DMS53 treated with DMSO at 0.1 percent for 48 hours (cell line): Measurements from ENCODE around the gene BIN2.
"Not testable (repeated sequence)": the region's sequence is repeated elsewhere in the genome, so short reads cannot be mapped to it uniquely, and the experiment has no call there.

Experiments used
- DNase-seq: peaks from one replicate; lab custom pipeline; 2025; ENCODE audit not compliant: unreplicated experiment; lab: John Stamatoyannopoulos, UW

The BIN2 gene

DNA sequence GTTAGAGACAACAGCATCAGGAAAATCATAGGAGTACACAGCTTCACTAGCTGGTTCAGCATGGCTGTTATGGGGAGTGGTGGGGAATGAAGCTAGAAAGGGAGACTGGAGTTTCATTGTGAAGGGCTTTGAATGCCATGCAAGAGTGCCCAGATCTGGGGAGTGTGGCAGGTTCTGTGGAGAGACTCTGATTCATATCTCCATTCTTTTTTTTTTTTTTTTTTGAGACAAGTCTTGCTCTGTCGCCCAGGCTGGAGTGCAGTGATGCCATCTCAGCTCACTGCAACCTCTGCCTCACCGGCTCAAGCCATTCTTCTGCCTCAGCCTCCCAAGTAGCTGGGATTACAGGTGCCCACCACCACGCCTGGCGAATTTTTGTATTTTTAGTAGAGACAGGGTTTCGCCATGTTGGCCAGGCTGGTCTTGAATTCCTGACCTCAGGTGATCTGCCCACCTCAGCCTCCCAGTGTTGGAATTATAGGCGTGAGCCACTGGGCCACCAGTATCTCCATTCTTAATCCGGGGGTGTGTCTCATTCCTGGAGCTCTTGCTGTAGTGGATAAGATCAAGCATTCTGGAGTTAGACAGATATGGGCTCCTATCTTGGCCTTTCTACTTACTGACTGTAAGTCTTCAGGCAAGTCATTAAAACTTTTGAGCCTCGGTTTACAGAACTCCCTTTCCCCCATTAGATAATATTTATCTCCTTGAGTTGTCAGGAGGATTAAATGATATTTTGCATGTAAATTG lies 5.7 kb downstream of the BIN2 start:
- DNase-seq: not testable (repeated sequence)

GRCh38 chr12:51311389-51311788 lies 12.6 kb downstream of the BIN2 start:
- DNase-seq: no peak

DNA sequence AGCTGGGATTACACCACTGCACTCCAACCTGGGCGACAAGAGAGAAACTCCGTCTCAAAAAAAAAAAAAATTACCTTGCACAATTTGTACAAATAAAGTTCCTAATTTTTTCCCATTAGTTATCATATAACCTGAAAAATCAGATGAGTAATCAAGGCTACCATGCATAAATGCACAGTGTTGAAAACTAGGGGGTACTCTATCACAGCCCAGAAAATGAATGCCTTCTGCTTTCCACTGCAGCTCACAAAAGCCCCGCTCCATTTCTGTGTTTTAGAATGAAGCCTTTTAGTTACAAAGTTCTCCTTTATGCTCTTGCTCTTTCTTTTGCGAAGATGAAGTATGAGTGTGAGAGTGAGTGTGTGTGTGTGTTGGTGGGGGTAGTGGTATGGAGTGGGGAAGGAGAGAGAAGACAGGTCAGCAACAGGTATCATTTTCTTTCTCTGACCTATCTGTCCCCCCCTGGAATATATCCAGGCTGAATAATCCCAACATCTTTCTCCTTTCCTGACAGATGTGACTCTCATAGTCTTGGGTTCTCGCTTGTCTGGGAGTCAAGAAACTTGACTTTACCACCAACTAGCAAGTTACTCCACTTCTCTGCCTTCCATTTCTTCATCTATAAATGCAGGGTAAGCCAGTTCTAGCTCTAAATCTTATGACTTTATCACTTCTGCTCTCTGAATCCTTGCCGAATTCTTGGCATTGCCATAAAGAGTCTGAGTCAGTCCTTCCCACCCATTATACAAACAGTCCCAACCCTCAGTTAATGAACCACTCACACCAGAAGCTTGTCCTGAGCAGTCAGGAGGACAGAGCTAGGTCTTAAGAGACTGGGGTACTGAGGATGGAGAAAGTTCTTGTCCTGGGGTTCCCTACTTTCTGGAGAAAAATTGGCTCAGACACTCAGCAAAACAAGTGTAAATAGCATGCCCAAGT lies 16.1 kb downstream of the BIN2 start:
- no peak for DNase-seq

GRCh38 chr12:51306507-51306906 lies 17.5 kb downstream of the BIN2 start:
- no peak for DNase-seq

DNA sequence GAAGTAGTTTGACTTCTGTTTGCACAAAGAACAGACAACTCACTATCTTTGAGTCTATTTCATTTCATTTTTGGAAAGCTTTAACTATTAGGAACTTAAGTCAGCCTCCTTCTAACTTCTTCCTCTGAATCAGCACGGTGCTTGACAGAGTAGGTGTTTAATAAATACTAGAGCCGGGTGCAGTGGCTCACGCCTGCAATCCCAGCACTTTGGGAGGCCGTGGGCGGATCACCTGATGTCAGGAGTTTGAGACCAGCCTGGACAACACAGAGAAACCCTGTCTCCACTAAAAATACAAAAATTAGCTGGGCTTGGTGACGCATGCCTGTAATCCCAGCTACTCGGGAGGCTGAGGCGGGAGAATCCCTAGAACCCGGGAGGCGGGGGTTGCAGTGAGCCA lies 23.2 kb downstream of the BIN2 start:
- not testable (repeated sequence) for DNase-seq

DNA sequence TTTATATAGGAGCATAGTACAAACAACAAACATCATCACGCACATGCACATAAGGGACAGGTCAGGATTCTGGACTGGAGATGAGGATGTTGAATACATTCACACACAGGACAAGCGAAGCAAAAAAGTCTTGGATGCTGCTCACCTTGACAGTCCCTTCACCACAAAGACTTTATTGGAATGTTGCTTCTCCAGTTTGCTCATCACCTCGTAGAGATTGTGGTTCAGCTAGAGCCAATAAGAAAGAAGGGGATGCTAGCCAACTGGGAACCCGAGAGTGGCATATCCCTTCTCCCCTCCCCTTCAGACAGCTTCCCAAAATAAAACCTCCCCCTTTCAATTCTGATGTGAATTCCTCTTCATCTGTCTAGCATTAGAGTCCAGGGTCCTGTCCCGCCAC lies 28.3 kb downstream of the BIN2 start:
- no peak for DNase-seq

DNA sequence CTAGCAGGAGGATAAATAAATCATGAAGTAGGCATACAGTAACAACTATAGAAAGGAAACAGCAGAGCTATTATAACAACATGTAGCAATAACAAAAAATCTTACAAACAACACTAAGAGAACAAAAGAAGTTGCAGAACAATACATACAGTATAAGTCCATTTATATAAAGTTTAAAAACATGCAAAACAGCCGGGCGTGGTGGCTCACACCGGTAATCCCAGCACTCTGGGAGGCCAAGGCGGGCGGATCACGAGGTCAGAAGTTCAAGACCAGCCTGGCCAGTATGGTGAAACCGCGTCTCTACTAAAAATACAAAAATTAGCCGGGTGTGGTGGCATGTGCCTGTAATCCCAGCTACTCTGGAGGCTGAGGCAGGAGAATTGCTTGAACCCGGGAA lies 29.9 kb downstream of the BIN2 start:
- not testable (repeated sequence) for DNase-seq

DNA sequence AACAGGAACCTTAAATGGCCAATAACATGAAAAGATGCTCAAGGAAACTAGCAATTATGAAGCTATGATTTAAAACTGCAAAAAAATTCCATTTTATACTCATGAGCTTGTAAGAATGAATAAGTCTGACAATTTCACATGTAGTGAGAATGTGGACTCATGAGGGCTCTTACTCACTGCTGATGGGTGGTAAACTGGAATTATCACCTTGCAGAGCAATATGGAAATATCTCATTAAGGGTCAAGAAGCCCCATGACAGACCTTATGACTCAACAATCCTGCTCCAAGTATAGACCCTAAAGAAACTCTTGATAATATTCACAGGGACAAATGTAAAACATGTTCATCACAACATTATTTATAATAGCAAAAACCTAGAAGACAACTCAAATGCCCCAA lies 30.3 kb downstream of the BIN2 start:
- no peak for DNase-seq

DNA sequence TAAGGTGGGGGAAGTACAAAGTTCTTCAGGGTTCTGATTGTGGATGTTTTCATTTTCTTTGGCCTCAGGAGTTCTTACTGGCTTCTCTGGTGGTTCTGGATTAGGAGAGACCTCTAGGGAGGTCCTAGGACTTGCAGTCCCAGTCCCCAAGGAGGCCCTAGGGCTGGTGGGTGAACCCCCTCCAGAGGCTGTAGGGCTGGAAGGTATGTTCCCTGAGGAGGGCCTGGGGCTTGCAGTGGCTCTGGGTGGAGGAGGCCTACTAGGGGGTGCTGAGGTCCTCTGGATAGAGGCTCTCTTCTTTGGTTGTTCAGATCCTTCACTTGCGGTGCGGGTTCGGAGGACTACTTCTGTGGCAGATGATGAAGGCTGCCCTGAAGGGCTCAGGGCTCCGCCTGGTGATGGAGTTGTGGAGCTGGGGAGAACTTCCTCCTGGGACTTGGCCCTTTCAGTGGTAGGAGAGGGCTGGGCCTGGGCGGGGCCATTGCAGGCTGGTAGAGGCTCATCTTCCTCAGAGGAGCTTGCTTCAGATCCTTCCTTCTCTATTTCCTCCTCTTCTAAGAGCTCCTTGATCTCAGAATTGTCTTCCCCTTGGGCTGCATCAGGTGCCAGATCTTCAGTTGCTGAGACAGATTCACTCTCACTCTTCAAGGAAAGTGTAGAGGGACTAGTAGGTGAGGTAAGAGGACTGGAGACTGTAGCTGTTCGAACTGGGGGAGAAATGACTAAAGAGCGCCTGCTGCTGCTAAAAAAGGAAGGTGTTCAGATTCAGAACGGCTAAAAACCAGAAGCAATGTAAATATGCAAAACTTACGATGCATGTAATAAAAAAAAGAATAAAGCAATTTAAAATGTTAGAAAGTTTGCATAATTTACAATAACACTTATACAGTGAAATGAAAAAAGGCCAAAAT lies 32.1 kb downstream of the BIN2 start:
- DNase-seq: not testable (repeated sequence)

DNA sequence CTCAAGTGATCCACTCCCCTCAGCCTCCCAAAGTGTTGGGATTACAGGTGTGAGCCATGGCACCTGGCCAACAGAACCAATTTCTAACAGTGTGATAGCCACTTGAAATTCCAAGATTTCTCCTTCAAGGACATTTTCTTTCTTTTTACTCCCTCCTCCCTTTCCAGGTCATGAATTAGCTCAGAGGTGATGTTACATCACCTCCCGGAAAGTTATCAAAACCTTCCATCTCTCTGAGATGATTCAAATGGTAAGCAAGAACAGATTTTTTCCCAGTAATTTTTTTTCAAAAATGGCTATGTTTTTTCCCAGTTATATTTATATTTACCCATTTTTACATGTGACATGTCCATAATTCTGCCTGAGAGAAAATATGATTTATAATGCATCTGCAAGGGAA lies 38.1 kb downstream of the BIN2 start:
- no peak for DNase-seq

- DNase-seq: no peak
Observed at GRCh38 chr12:51281202-51281924, 42.6 kb downstream of the BIN2 start.

- no peak for DNase-seq
Observed at GRCh38 chr12:51275088-51275487, 48.9 kb downstream of the BIN2 start.

GRCh38 chr12:51272810-51273209 lies 51.2 kb downstream of the BIN2 start:
- not testable (repeated sequence) for DNase-seq

- DNase-seq: no peak
Observed at GRCh38 chr12:51270951-51271518, 52.9 kb downstream of the BIN2 start.

DNA sequence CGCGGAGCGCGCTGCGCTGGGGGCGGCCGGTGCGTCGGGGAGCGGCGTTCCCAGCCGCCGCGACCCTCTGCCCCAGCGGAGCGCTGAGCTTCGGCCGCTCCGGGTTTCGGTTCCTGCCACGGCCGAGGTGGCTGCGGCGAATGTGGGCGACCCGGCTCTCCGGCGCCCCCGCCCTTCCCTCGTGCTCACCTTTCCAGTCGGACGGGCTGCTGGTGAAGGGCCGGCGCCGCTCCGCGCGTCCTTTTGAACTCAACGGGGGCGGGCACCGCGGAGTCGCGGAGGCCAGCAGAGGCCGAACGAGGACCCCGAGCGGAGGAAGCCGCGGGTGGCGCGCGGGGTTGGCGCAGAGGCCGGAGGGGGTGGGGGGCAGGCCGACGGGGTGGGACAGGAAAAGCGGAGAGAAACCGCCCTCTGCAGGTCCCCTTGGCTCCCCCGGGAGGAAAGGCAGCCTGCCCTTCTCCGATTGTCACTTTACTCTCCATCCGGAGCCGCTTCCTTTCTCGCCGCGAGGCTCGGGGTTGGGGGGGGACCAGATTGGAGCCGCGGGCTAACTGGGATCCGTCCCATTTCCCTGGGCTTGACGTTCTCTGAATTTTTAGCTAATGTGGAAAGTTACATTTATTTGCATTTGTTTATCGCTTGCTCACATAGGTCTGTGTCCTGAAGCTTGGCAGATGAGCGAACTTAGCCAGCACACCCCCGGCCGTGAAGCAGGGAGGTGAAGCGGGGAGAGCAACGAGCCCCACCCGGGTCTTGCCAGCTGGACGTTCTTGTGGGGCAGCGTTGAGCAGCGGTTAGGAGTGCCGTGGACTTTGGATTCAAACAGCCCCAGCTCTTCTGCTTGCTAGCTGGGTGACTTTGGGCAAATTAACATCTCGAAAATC lies 53.7 kb downstream of the BIN2 start, which contains the start of gene SMAGP:
Gene SMAGP, minus strand, starts transcription at position 349 of the 884 bp plus-strand sequence. CDS start 1,137 bp downstream, outside the sequence.
- peak; percentile 57 for DNase-seq

DNA sequence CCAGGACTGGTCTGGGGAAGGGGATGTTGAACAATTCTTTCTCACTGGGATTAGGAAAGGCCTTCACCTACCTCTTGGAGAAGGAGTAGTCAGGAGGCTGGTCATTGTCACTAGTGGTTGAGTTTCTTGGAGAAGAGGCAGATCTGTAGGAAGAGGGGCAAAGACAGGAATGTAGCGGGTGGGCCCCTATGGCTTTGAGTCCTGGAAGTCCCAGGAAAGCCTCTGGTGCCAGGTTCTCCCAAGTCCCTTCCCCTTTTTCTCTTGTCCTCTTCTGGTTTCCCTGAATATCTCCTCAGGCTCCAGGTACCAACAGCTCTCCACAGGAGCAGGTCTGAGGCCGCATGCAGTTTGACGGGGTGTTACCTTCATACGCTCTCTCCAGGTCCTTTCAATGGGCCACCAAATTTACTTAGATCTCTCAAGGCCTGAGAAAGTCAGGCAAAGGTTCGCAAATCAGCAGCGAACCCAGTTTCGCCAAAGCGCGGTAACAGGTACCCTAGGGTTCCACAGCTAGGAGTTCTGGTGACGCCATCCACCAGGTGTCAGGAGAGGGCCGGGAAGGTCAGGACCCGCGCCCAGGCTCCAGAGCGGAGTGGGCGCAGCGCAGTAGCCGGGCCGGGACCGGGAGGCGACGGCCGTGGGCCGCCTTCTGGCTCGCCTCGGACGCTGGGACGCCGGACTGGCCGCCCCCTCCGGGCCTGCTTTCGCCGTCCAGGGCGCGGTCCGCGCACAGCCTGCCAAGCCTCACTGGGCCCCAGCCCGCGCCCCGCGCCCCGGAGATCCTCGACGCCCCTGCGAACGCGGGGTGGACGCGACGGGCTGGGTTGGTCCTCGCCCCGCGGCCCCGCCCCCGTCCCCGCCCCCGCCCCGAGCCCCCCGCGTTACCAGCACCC lies 54.6 kb downstream of the BIN2 start:
- peak; percentile 21 for DNase-seq

- DNase-seq: no peak
Observed at GRCh38 chr12:51265024-51265423, 59.0 kb downstream of the BIN2 start.

- no peak for DNase-seq
Observed at GRCh38 chr12:51264297-51264696, 59.7 kb downstream of the BIN2 start.
